Mucosa of rectum (tissue), 2 donors: ENCODE data around the gene CADM1.

ENCODE experiments used
- H3K27ac ChIP-seq, 2 donors: one replicate each; pipeline ENCODE4 v1.7.0; 2013; ENCODE audit warnings: inconsistent platforms in 2 of 2, low read depth in 2 of 2, low read length in 2 of 2
- H3K27me3 ChIP-seq, 2 donors: one replicate each; pipeline ENCODE4 v1.7.0; 2013; ENCODE audit warnings: low read length in 2 of 2; ENCODE audit not compliant: control insufficient read depth in 2 of 2, insufficient read depth in 2 of 2
- H3K36me3 ChIP-seq, 2 donors: one replicate each; pipeline ENCODE4 v1.7.0; 2013; ENCODE audit warnings: low read length in 2 of 2; ENCODE audit not compliant: control insufficient read depth in 2 of 2, insufficient read depth in 2 of 2
- H3K4me1 ChIP-seq, 2 donors: one replicate each; pipeline ENCODE4 v1.7.0; 2013; ENCODE audit warnings: low read length in 2 of 2, mild to moderate bottlenecking in 1 of 2; ENCODE audit not compliant: control insufficient read depth in 2 of 2, insufficient read depth in 2 of 2
- H3K4me3 ChIP-seq, 2 donors: one replicate each; pipeline ENCODE4 v1.7.0; 2013; ENCODE audit warnings: low read length in 2 of 2
- H3K9ac ChIP-seq, 2 donors: one replicate each; pipeline ENCODE4 v1.7.0; 2013; ENCODE audit warnings: low read length in 2 of 2, low read depth in 1 of 2, mild to moderate bottlenecking in 1 of 2
- H3K9me3 ChIP-seq, 2 donors: one replicate each; pipeline ENCODE4 v1.7.0; 2013; ENCODE audit warnings: low read length in 2 of 2; ENCODE audit not compliant: control insufficient read depth in 2 of 2
- donor health status: healthy.
- donor health status: Normal muscosa, but diverticular disease.

The CADM1 gene

GRCh38 chr11:115153731-115154354 lies 350.4 kb downstream of the CADM1 start:
- H3K4me3 ChIP-seq = no peak overlapping the region
- H3K9me3 ChIP-seq = no peaks in the 10 kb centered on the region
- no peak overlapping the region for H3K9ac ChIP-seq
- H3K27ac ChIP-seq = no peak overlapping the region
- H3K27me3 ChIP-seq = no peaks in the 10 kb centered on the region
- no peaks in the 10 kb centered on the region for H3K36me3 ChIP-seq
- H3K4me1 ChIP-seq = no peaks in the 10 kb centered on the region

DNA sequence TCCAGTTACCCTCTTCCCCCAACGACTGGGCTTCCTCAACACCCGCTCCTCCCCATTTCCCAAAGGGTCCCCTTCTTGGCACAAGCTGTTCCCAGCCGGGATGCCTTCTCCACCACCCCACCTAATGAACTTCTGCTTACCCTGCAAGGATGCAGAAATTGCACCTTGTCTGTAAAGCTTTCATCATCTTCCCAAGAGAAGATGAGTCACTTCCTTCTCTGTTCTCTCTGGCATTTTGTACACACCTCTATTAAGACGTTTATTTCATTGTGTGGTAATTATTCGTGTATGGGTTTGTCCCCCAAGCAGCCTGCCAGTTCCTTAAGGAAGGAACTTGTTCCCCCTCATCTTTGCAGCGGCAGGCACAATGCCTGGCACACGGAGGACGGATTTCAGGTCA lies 351.1 kb downstream of the CADM1 start:
- H3K4me1 ChIP-seq = no peaks in the 10 kb centered on the region

DNA sequence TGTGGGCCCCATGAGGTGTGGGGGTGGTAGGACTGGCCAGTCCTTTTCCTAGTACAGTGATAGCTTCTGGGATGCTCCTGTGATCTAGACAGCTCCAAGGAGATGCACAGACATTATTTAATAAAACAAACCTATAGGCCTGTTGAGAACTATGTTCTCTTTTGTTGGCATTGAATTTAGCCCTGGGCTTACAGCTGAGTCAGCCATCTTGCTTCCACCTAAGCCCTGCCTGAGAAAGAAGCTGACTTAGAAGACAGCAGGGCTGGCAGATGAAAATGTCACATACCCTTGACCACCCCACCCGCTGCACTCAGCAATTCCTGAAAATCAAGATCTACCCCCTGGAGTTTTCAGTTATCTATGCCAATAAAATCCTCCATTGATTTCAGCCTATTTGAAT lies 353.2 kb downstream of the CADM1 start:
- Histone ChIP-seq H3K9me3 (no peaks in the 10 kb centered on the region), H3K36me3 (no peaks in the 10 kb centered on the region), H3K9ac (no peak overlapping the region), H3K27ac (no peak overlapping the region), H3K4me1 (no peaks in the 10 kb centered on the region), H3K27me3 (no peaks in the 10 kb centered on the region), H3K4me3 (no peak overlapping the region)

More for the DNA sequence above, 351.1 kb downstream of the CADM1 start:
- Histone ChIP-seq H3K4me3 (no peak overlapping the region), H3K27ac (no peak overlapping the region), H3K9me3 (no peaks in the 10 kb centered on the region), H3K27me3 (no peaks in the 10 kb centered on the region), H3K9ac (no peak overlapping the region), H3K36me3 (no peaks in the 10 kb centered on the region)

DNA sequence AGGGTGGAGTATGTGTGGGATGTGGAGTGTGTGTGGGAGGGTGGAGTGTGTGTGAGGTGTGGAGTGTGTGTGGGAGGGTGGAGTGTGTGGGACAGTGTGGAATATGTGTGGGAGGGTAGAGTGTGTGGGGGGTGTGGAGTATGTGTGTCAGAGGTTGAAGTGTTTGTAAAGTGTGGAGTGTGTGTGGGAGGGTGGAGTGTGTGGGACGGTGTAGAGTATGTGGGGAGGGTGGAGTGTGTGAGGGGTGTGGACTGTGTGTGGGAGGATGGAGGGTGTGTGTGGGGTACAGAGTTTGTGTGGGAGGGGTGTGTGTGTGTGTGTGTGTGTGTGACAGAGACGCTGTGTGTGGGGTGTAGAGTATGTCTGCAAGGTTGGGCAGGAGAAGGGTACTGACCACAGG lies 355.5 kb downstream of the CADM1 start:
- no peaks in the 10 kb centered on the region for H3K27me3 ChIP-seq
- H3K4me3 ChIP-seq = no peak overlapping the region
- H3K9ac ChIP-seq = no peak overlapping the region
- H3K27ac ChIP-seq = no peak overlapping the region
- H3K4me1 ChIP-seq = no peaks in the 10 kb centered on the region
- H3K9me3 ChIP-seq = no peaks in the 10 kb centered on the region
- no peaks in the 10 kb centered on the region for H3K36me3 ChIP-seq

DNA sequence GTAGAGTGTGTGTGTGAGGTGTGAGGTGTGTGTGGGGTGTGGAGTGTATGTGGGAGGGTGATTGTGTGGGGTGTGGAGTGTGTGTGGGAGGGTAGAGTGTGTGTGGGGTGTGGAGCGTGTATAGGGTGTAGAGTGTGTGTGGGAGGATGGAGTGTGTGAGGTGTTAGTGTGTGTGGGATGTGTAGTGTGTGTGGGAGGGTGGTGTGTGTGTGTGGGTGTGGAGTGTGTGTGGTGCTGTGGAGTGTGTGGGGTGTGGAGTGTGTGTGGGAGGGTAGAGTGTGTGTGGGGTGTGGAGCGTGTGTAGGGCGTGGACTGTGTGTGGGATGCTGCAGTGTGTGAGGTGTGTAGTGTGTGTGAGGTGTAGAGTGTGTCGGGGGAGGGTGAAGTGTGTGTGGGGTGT lies 356.1 kb downstream of the CADM1 start:
- Histone ChIP-seq H3K4me3 (no peak overlapping the region), H3K4me1 (no peaks in the 10 kb centered on the region), H3K27ac (no peak overlapping the region), H3K27me3 (no peaks in the 10 kb centered on the region), H3K9me3 (no peaks in the 10 kb centered on the region), H3K36me3 (no peaks in the 10 kb centered on the region), H3K9ac (no peak overlapping the region)

- Histone ChIP-seq H3K4me1 (no peaks in the 10 kb centered on the region), H3K4me3 (no peak overlapping the region), H3K36me3 (no peaks in the 10 kb centered on the region)
Measured at GRCh38 chr11:115147243-115147807, 356.9 kb downstream of the CADM1 start.

DNA sequence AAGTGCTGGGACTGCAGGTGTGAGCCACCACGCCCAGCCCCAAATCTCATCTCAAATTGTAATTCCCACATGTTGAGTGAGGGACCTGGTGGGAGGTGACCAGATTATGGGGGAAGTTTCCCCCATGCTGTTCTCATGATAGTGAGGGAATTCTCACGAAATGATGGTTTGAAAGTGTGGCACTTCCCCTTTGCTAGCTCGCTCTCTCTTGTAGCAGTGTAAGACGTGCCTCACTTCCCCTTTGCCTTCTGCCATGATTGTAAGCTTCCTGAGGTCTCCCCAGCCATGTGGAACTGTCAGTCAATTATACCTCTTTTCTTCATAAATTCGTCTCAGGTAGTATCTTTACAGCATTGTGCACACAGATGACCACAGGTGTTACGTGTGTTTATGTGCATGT lies 357.8 kb downstream of the CADM1 start:
- Histone ChIP-seq H3K27me3 (no peaks in the 10 kb centered on the region), H3K4me3 (no peak overlapping the region), H3K36me3 (no peaks in the 10 kb centered on the region), H3K9ac (no peak overlapping the region), H3K27ac (no peak overlapping the region), H3K9me3 (no peaks in the 10 kb centered on the region), H3K4me1 (no peaks in the 10 kb centered on the region)

More at GRCh38 chr11:115147243-115147807, 356.9 kb downstream of the CADM1 start:
- no peak overlapping the region for H3K9ac ChIP-seq
- no peaks in the 10 kb centered on the region for H3K9me3 ChIP-seq
- no peak overlapping the region for H3K27ac ChIP-seq
- H3K27me3 ChIP-seq = no peaks in the 10 kb centered on the region

GRCh38 chr11:115145324-115145723 lies 358.9 kb downstream of the CADM1 start:
- Histone ChIP-seq H3K4me3 (no peak overlapping the region), H3K27me3 (no peaks in the 10 kb centered on the region), H3K36me3 (no peaks in the 10 kb centered on the region), H3K27ac (no peak overlapping the region), H3K9me3 (no peaks in the 10 kb centered on the region), H3K9ac (no peak overlapping the region), H3K4me1 (no peaks in the 10 kb centered on the region)

- Histone ChIP-seq H3K27me3 (no peaks in the 10 kb centered on the region), H3K36me3 (no peaks in the 10 kb centered on the region), H3K9ac (no peak overlapping the region), H3K4me3 (no peak overlapping the region), H3K4me1 (no peaks in the 10 kb centered on the region), H3K9me3 (no peaks in the 10 kb centered on the region), H3K27ac (no peak overlapping the region)
Measured at GRCh38 chr11:115144914-115145313, 359.3 kb downstream of the CADM1 start.

- H3K36me3 ChIP-seq = no peaks in the 10 kb centered on the region
- H3K4me1 ChIP-seq = no peaks in the 10 kb centered on the region
- no peak overlapping the region for H3K4me3 ChIP-seq
- H3K9ac ChIP-seq = no peak overlapping the region
- no peak overlapping the region for H3K27ac ChIP-seq
- no peaks in the 10 kb centered on the region for H3K9me3 ChIP-seq
- H3K27me3 ChIP-seq = no peaks in the 10 kb centered on the region
Measured at GRCh38 chr11:115144014-115144413, 360.2 kb downstream of the CADM1 start.
